Calu3 (cell line): ENCODE measurements around the gene SSR2. TPM values are rescaled to one million over a fixed set of nuclear protein-coding genes. Genes with fewer than 3 reads are reported as not detected.

Source experiments
- BruUV-seq: library from RNA; stranded (reverse); fragments of 400-500 nt; replicated peaks from 2 replicates; lab custom pipeline; 2021; lab: Mats Ljungman, UMichigan
- CTCF ChIA-PET: fragments of 300-600 bp; sonication (Branson Sonifier 250); formaldehyde crosslinking; loops from one replicate; lab custom pipeline; 2022; ENCODE audit warnings: antibody characterized with exemption; lab: Charles Lee
- DNase-seq: peaks from one replicate; pipeline ENCODE4 v3.0.0; 2022
- H3K27ac Mint-ChIP-seq: one replicate; pipeline ENCODE4 v1.8.0; 2022; ENCODE audit warnings: mixed read lengths; ENCODE audit not compliant: unreplicated experiment
- H3K27me3 Mint-ChIP-seq: one replicate; pipeline ENCODE4 v1.8.0; 2022; ENCODE audit warnings: mixed read lengths; ENCODE audit not compliant: unreplicated experiment
- H3K36me3 Mint-ChIP-seq: one replicate; pipeline ENCODE4 v1.8.0; 2022; ENCODE audit warnings: mild to moderate bottlenecking, moderate library complexity, mixed read lengths; ENCODE audit not compliant: insufficient read depth, unreplicated experiment
- H3K4me1 Mint-ChIP-seq: one replicate; pipeline ENCODE4 v1.8.0; 2022; ENCODE audit warnings: mild to moderate bottlenecking, low read depth, mixed read lengths; ENCODE audit not compliant: unreplicated experiment
- H3K4me3 Mint-ChIP-seq: one replicate; pipeline ENCODE4 v1.8.0; 2022; ENCODE audit warnings: mild to moderate bottlenecking, low read depth, moderate library complexity, mixed read lengths; ENCODE audit not compliant: unreplicated experiment
- H3K9me3 Mint-ChIP-seq: one replicate; pipeline ENCODE4 v1.8.0; 2022; ENCODE audit warnings: low read depth, mixed read lengths; ENCODE audit not compliant: unreplicated experiment
- CTCF ChIP-seq: fragments of 200-600 bp; IDR thresholded peaks from one replicate; pipeline ENCODE4 v1.8.0; 2022; ENCODE audit warnings: antibody characterized with exemption; ENCODE audit not compliant: unreplicated experiment
- intact Hi-C: fragments of 100-400 bp; cut with micrococcal nuclease; formaldehyde crosslinking; loops from one replicate; pipeline ENCODE4 v1.10.0; 2022; ENCODE audit not compliant: unreplicated experiment
- total RNA-seq: library from RNA; stranded (reverse); gene quantifications from 2 replicates; pipeline ENCODE4 v1.2.3, GENCODE V29; 2022

SSR2 gene
- total RNA-seq, 1 experiment from 2014 or later = 246 TPM

- peaks cover 85% of the 10 kb centered on the region for H3K4me1 Mint-ChIP-seq
- H3K36me3 Mint-ChIP-seq = peaks cover 83% of the 10 kb centered on the region
- H3K4me3 Mint-ChIP-seq = peak overlapping the region; percentile 78
- no TSS peak for BruUV-seq
- no peaks in the 10 kb centered on the region for H3K9me3 Mint-ChIP-seq
- no peaks in the 10 kb centered on the region for H3K27me3 Mint-ChIP-seq
- intact Hi-C loops = no loop called here
- CTCF ChIA-PET = interaction anchor here (1.0 to 1.5 kb wide), 2 partner anchors 10 to 11 kb away, joined by 3 to 9 read pairs; no protein-coding TSS in a partner anchor
- no peak for TF ChIP-seq CTCF
- no peak for DNase-seq
- peak overlapping the region; percentile 73 for H3K27ac Mint-ChIP-seq
These were observed 41.0 kb downstream of the SSR2 start for GRCh38 chr1:155979597-155980343.

GRCh38 chr1:155978973-155979429 is 41.8 kb downstream of the SSR2 start:
- Mint-ChIP-seq H3K36me3 (peaks cover 91% of the 10 kb centered on the region), H3K27ac (peak overlapping the region; percentile 73), H3K4me1 (peaks cover 85% of the 10 kb centered on the region), H3K27me3 (no peaks in the 10 kb centered on the region), H3K9me3 (no peaks in the 10 kb centered on the region), H3K4me3 (peak overlapping the region; percentile 78)
- no peak for DNase-seq
- intact Hi-C loops = no loop called here
- CTCF ChIA-PET = interaction anchor here (1.0 to 2.5 kb wide), 5 partner anchors 10 to 87 kb away, joined by 3 to 10 read pairs (median 7); no protein-coding TSS in a partner anchor
- TF ChIP-seq CTCF = no peak
- BruUV-seq = no TSS peak

- CTCF ChIA-PET = interaction anchor here (0.6 to 2.5 kb wide), 10 partner anchors 8 to 86 kb away, joined by 3 to 10 read pairs (median 5); no protein-coding TSS in a partner anchor
- peak within 1 kb of the TSS; percentile 78 for H3K4me3 Mint-ChIP-seq
- no TSS peak for BruUV-seq
- peak within 1 kb of the TSS; percentile 73 for H3K27ac Mint-ChIP-seq
- no peak for TF ChIP-seq CTCF
- H3K4me1 Mint-ChIP-seq = peaks cover 81% of the 10 kb centered on the region
- intact Hi-C loops = no loop called here
- H3K36me3 Mint-ChIP-seq = peaks cover 87% of the 10 kb centered on the region
- no peaks in the 10 kb centered on the region for H3K9me3 Mint-ChIP-seq
- peak; percentile 78 for DNase-seq
- H3K27me3 Mint-ChIP-seq = no peaks in the 10 kb centered on the region
These were observed 42.3 kb downstream of the SSR2 start, which contains the start of gene ARHGEF2 for GRCh38 chr1:155978325-155978972. Gene ARHGEF2 (minus strand): TSS chr1:155978547. CDS start chr1:155978427, 120 bp downstream.

GRCh38 chr1:155977690-155978324 is 42.9 kb downstream of the SSR2 start:
- BruUV-seq = no TSS peak
- intact Hi-C loops = no loop called here
- H3K4me1 Mint-ChIP-seq = peaks cover 81% of the 10 kb centered on the region

More at GRCh38 chr1:155977690-155978324, 42.9 kb downstream of the SSR2 start:
- Mint-ChIP-seq H3K4me3 (peak overlapping the region; percentile 78), H3K9me3 (no peaks in the 10 kb centered on the region), H3K36me3 (peaks cover 83% of the 10 kb centered on the region), H3K27ac (peak overlapping the region; percentile 73), H3K27me3 (no peaks in the 10 kb centered on the region)
- CTCF ChIA-PET = interaction anchor here (0.6 to 2.5 kb wide), 17 partner anchors 9 to 975 kb away, joined by 3 to 11 read pairs (median 6); partner anchors contain the start of genes SYT11 and ZBTB7B
- peak; percentile 38 for DNase-seq
- TF ChIP-seq CTCF = no peak
